ENCODE results near the gene C2CD2. TPM values are rescaled to one million over a fixed set of nuclear protein-coding genes. Genes with fewer than 3 reads are reported as not detected.

C2CD2 gene
- total RNA-seq, 1 donor from 2014 or later: 23.8 TPM

- Histone ChIP-seq H3K36me3 (peaks cover 48% of the 10 kb centered on the region), H3K9me3 (no peaks in the 10 kb centered on the region), H3K27ac (no peak overlapping the region), H3K27me3 (ENCODE audit: low read depth) (no peaks in the 10 kb centered on the region), H3K4me3 (no peak overlapping the region), H3K4me1 (no peaks in the 10 kb centered on the region)
- intact Hi-C loops (cut with DNase I): no loop called here
- no peak for DNase-seq
- no peak for TF ChIP-seq CTCF (IDR thresholded peaks at IDR 0.05)
- ATAC-seq: no peak
Observed at GRCh38 chr21:41894922-41895557, 58.8 kb downstream of the C2CD2 start.

- no peaks in the 10 kb centered on the region for H3K27me3 ChIP-seq (ENCODE audit: low read depth)
- no peaks in the 10 kb centered on the region for H3K4me1 ChIP-seq
- TF ChIP-seq CTCF (IDR thresholded peaks at IDR 0.05): no peak
- H3K9me3 ChIP-seq: no peaks in the 10 kb centered on the region
- H3K4me3 ChIP-seq: no peak overlapping the region
- DNase-seq (no peak), ATAC-seq (no peak)
- H3K27ac ChIP-seq: no peak overlapping the region
- peaks cover 48% of the 10 kb centered on the region for H3K36me3 ChIP-seq
- intact Hi-C loops (cut with DNase I): no loop called here
Observed at GRCh38 chr21:41894511-41894910, 59.3 kb downstream of the C2CD2 start.

- H3K36me3 ChIP-seq: peaks cover 46% of the 10 kb centered on the region
- no peak overlapping the region for H3K27ac ChIP-seq
- no peaks in the 10 kb centered on the region for H3K4me1 ChIP-seq
- ATAC-seq (no peak), DNase-seq (no peak)
- H3K4me3 ChIP-seq: no peak overlapping the region
- intact Hi-C loops (cut with DNase I): no loop called here
- H3K9me3 ChIP-seq: no peaks in the 10 kb centered on the region
- no peaks in the 10 kb centered on the region for H3K27me3 ChIP-seq (ENCODE audit: low read depth)
- no peak for TF ChIP-seq CTCF (IDR thresholded peaks at IDR 0.05)
Observed at GRCh38 chr21:41892726-41893125, 61.1 kb downstream of the C2CD2 start.

- peaks cover 46% of the 10 kb centered on the region for H3K36me3 ChIP-seq
- intact Hi-C loops (cut with DNase I): no loop called here
Observed at GRCh38 chr21:41891132-41891531, 62.7 kb downstream of the C2CD2 start.

GRCh38 chr21:41890355-41890754 is 63.5 kb downstream of the C2CD2 start:
- intact Hi-C loops (cut with DNase I): no loop called here
- Histone ChIP-seq H3K27ac (no peak overlapping the region), H3K9me3 (no peaks in the 10 kb centered on the region), H3K4me3 (no peak overlapping the region), H3K36me3 (peaks cover 38% of the 10 kb centered on the region), H3K27me3 (ENCODE audit: low read depth) (no peaks in the 10 kb centered on the region), H3K4me1 (no peaks in the 10 kb centered on the region)
- TF ChIP-seq CTCF (IDR thresholded peaks at IDR 0.05): no peak
- DNase-seq (no peak), ATAC-seq (no peak)

More at GRCh38 chr21:41891132-41891531, 62.7 kb downstream of the C2CD2 start:
- DNase-seq (no peak), ATAC-seq (no peak)
- H3K27ac ChIP-seq: no peak overlapping the region
- TF ChIP-seq CTCF (IDR thresholded peaks at IDR 0.05): no peak
- no peaks in the 10 kb centered on the region for H3K27me3 ChIP-seq (ENCODE audit: low read depth)
- no peaks in the 10 kb centered on the region for H3K4me1 ChIP-seq
- no peak overlapping the region for H3K4me3 ChIP-seq
- H3K9me3 ChIP-seq: no peaks in the 10 kb centered on the region
